ENCODE measurements around the gene RAB44.

The RAB44 gene

GRCh38 chr6:36670271-36670670, 27.4 kb upstream of the RAB44 start:
- no peak for TF ChIP-seq CTCF (IDR thresholded peaks at IDR 0.05; ENCODE audit: insufficient read depth, missing control alignments)
- no peak for DNase-seq (ENCODE audit: insufficient read length, low spot score)
- FAIRE-seq: no peak

GRCh38 chr6:36671687-36672375, 25.8 kb upstream of the RAB44 start:
- FAIRE-seq: no peak
- no peak for DNase-seq (ENCODE audit: insufficient read length, low spot score)
- TF ChIP-seq CTCF (IDR thresholded peaks at IDR 0.05; ENCODE audit: insufficient read depth, missing control alignments): no peak

GRCh38 chr6:36673882-36674281, 23.7 kb upstream of the RAB44 start:
- no peak for TF ChIP-seq CTCF (IDR thresholded peaks at IDR 0.05; ENCODE audit: insufficient read depth, missing control alignments)
- no peak for FAIRE-seq
- no peak for DNase-seq (ENCODE audit: insufficient read length, low spot score)

GRCh38 chr6:36674942-36675341, 22.7 kb upstream of the RAB44 start:
- DNase-seq (ENCODE audit: insufficient read length, low spot score) (no peak), FAIRE-seq (no peak)
- no peak for TF ChIP-seq CTCF (IDR thresholded peaks at IDR 0.05; ENCODE audit: insufficient read depth, missing control alignments)

- no peak for TF ChIP-seq CTCF (IDR thresholded peaks at IDR 0.05; ENCODE audit: insufficient read depth, missing control alignments)
- no peak for DNase-seq (ENCODE audit: insufficient read length, low spot score)
- no peak for FAIRE-seq
Observed at GRCh38 chr6:36676141-36677058, 21.2 kb upstream of the RAB44 start.

GRCh38 chr6:36677059-36677749, 20.4 kb upstream of the RAB44 start:
- FAIRE-seq: no peak
- TF ChIP-seq CTCF (IDR thresholded peaks at IDR 0.05; ENCODE audit: insufficient read depth, missing control alignments): no peak
- no peak for DNase-seq (ENCODE audit: insufficient read length, low spot score)
